ENCODE measurements around the gene SLC6A17.

SLC6A17 gene

GRCh38 chr1:110174961-110175360 is 24.7 kb downstream of the SLC6A17 start:
- DNase-seq (ENCODE audit: low read depth) = no peak

- no peak for DNase-seq (ENCODE audit: low read depth)
These were observed 26.1 kb downstream of the SLC6A17 start for GRCh38 chr1:110176299-110176956.

- DNase-seq (ENCODE audit: low read depth) = no peak
These were observed 27.5 kb downstream of the SLC6A17 start for GRCh38 chr1:110177775-110178174.

GRCh38 chr1:110183642-110184167 is 33.4 kb downstream of the SLC6A17 start:
- no peak for DNase-seq (ENCODE audit: low read depth)

- no peak for DNase-seq (ENCODE audit: low read depth)
These were observed 34.2 kb downstream of the SLC6A17 start for GRCh38 chr1:110184446-110184845.

GRCh38 chr1:110185181-110185580 is 34.9 kb downstream of the SLC6A17 start:
- DNase-seq (ENCODE audit: low read depth) = no peak

GRCh38 chr1:110186558-110186957 is 36.3 kb downstream of the SLC6A17 start:
- DNase-seq (ENCODE audit: low read depth) = no peak

GRCh38 chr1:110187139-110187890 is 37.0 kb downstream of the SLC6A17 start:
- no peak for DNase-seq (ENCODE audit: low read depth)

- DNase-seq (ENCODE audit: low read depth) = no peak
These were observed 37.8 kb downstream of the SLC6A17 start for GRCh38 chr1:110188035-110188618.

GRCh38 chr1:110189181-110189580 is 38.9 kb downstream of the SLC6A17 start:
- no peak for DNase-seq (ENCODE audit: low read depth)

GRCh38 chr1:110190282-110190929 is 40.1 kb downstream of the SLC6A17 start:
- DNase-seq (ENCODE audit: low read depth) = no peak

GRCh38 chr1:110192541-110192940 is 42.2 kb downstream of the SLC6A17 start:
- no peak for DNase-seq (ENCODE audit: low read depth)

GRCh38 chr1:110195196-110195595 is 44.9 kb downstream of the SLC6A17 start:
- DNase-seq (ENCODE audit: low read depth) = no peak

- peak; percentile 42 for DNase-seq (ENCODE audit: low read depth)
These were observed 46.8 kb downstream of the SLC6A17 start for GRCh38 chr1:110196917-110197765.

GRCh38 chr1:110197905-110198629 is 47.8 kb downstream of the SLC6A17 start:
- DNase-seq (ENCODE audit: low read depth) = no peak

- no peak for DNase-seq (ENCODE audit: low read depth)
These were observed 48.5 kb downstream of the SLC6A17 start for GRCh38 chr1:110198746-110199145.

GRCh38 chr1:110200190-110200589 is 49.9 kb downstream of the SLC6A17 start:
- DNase-seq (ENCODE audit: low read depth) = no peak

GRCh38 chr1:110200666-110201065 is 50.4 kb downstream of the SLC6A17 start:
- DNase-seq (ENCODE audit: low read depth) = no peak

GRCh38 chr1:110201157-110201825 is 51.0 kb downstream of the SLC6A17 start:
- DNase-seq (ENCODE audit: low read depth) = no peak

- peak; percentile 60 for DNase-seq (ENCODE audit: low read depth)
These were observed 52.8 kb downstream of the SLC6A17 start for GRCh38 chr1:110203021-110203661.
